ENCODE measurements around the gene ZNF235. TPM values are rescaled to one million over a fixed set of nuclear protein-coding genes. Genes with fewer than 3 reads are reported as not detected.

The ZNF235 gene
- total RNA-seq, 2 experiments from 2014 or later, result 2.4 TPM

GRCh38 chr19:44260695-44261446, 44.0 kb downstream of the ZNF235 start:
- no peaks in the 10 kb centered on the region for H3K36me3 ChIP-seq (ENCODE audit: insufficient read depth, low read length)
- H3K9me3 ChIP-seq (ENCODE audit: control insufficient read depth in 1 of 2, insufficient read depth in 1 of 2, low read length in 2 of 2), result peaks cover 50 to 84% of the 10 kb centered on the region in 2 experiments
- no peak for TF ChIP-seq CTCF (IDR thresholded peaks at IDR 0.05)
- Mint-ChIP-seq H3K9me3 (peaks cover 24% of the 10 kb centered on the region), H3K27ac (no peak overlapping the region), H3K4me3 (peak overlapping the region; percentile 81), H3K27me3 (no peaks in the 10 kb centered on the region), H3K36me3 (ENCODE audit: low read depth) (peaks cover 71% of the 10 kb centered on the region), H3K4me1 (ENCODE audit: low read depth) (peaks cover 13% of the 10 kb centered on the region)
- DNase-seq, result no peak
- intact Hi-C loops (cut with DNase I, micrococcal nuclease), result no loop called here
- peaks cover 3% of the 10 kb centered on the region for H3K4me1 ChIP-seq (ENCODE audit: insufficient read depth, low read length)
- no peaks in the 10 kb centered on the region for H3K27me3 ChIP-seq (ENCODE audit: control insufficient read depth in 1 of 2, insufficient read depth in 2 of 2, low read length in 2 of 2)
- CTCF ChIA-PET, result no interaction called here
- no peak overlapping the region for H3K4me3 ChIP-seq (ENCODE audit: low read length)
- H3K27ac ChIP-seq (ENCODE audit: low read depth in 1 of 2, low read length in 2 of 2), result no peak overlapping the region
- no peak for ATAC-seq (ENCODE audit: poor library complexity)
- POLR2A ChIA-PET, result no interaction called here

- H3K9me3 Mint-ChIP-seq, result peaks cover 28% of the 10 kb centered on the region
- no peak overlapping the region for H3K27ac Mint-ChIP-seq
- Histone ChIP-seq H3K4me3 (ENCODE audit: low read length) (peak overlapping the region; percentile 35), H3K27me3 (ENCODE audit: control insufficient read depth in 1 of 2, insufficient read depth in 2 of 2, low read length in 2 of 2) (no peaks in the 10 kb centered on the region), H3K9me3 (ENCODE audit: control insufficient read depth in 1 of 2, insufficient read depth in 1 of 2, low read length in 2 of 2) (peaks cover 45 to 85% of the 10 kb centered on the region in 2 experiments), H3K27ac (ENCODE audit: low read depth in 1 of 2, low read length in 2 of 2) (no peak overlapping the region), H3K36me3 (ENCODE audit: insufficient read depth, low read length) (no peaks in the 10 kb centered on the region), H3K4me1 (ENCODE audit: insufficient read depth, low read length) (peaks cover 3% of the 10 kb centered on the region)
- peaks cover 72% of the 10 kb centered on the region for H3K36me3 Mint-ChIP-seq (ENCODE audit: low read depth)
- intact Hi-C loops (cut with DNase I, micrococcal nuclease), result no loop called here
- peaks cover 13% of the 10 kb centered on the region for H3K4me1 Mint-ChIP-seq (ENCODE audit: low read depth)
- CTCF ChIA-PET, result no interaction called here
- DNase-seq (no peak), ATAC-seq (ENCODE audit: poor library complexity) (no peak)
- no peaks in the 10 kb centered on the region for H3K27me3 Mint-ChIP-seq
- H3K4me3 Mint-ChIP-seq, result peak overlapping the region; percentile 81
- POLR2A ChIA-PET, result interaction anchor here (0.6 to 0.9 kb wide), 2 partner anchors 53 to 242 kb away, joined by 3 to 5 read pairs; no protein-coding TSS in a partner anchor
- no peak for TF ChIP-seq CTCF (IDR thresholded peaks at IDR 0.05)
Measured at GRCh38 chr19:44260343-44260681, 44.5 kb downstream of the ZNF235 start.

- TF ChIP-seq CTCF (IDR thresholded peaks at IDR 0.05), result no peak
- Mint-ChIP-seq H3K9me3 (peaks cover 36% of the 10 kb centered on the region), H3K4me3 (no peak overlapping the region), H3K27me3 (no peaks in the 10 kb centered on the region), H3K4me1 (ENCODE audit: low read depth) (peaks cover 13% of the 10 kb centered on the region), H3K27ac (no peak overlapping the region), H3K36me3 (ENCODE audit: low read depth) (peaks cover 80% of the 10 kb centered on the region)
- intact Hi-C loops (cut with DNase I, micrococcal nuclease), result no loop called here
- Histone ChIP-seq H3K36me3 (ENCODE audit: insufficient read depth, low read length) (no peaks in the 10 kb centered on the region), H3K27ac (ENCODE audit: low read depth in 1 of 2, low read length in 2 of 2) (no peak overlapping the region), H3K27me3 (ENCODE audit: control insufficient read depth in 1 of 2, insufficient read depth in 2 of 2, low read length in 2 of 2) (no peaks in the 10 kb centered on the region), H3K9me3 (ENCODE audit: control insufficient read depth in 1 of 2, insufficient read depth in 1 of 2, low read length in 2 of 2) (peaks cover 39 to 89% of the 10 kb centered on the region in 2 experiments), H3K4me1 (ENCODE audit: insufficient read depth, low read length) (peaks cover 3% of the 10 kb centered on the region), H3K4me3 (ENCODE audit: low read length) (no peak overlapping the region)
- CTCF ChIA-PET, result no interaction called here
- POLR2A ChIA-PET, result no interaction called here
- DNase-seq (no peak), ATAC-seq (ENCODE audit: poor library complexity) (no peak)
Measured at GRCh38 chr19:44258835-44259413, 45.9 kb downstream of the ZNF235 start.
